Fibroblast of skin of left quadriceps (primary cell): Measurements from ENCODE around the gene SELENOK.

Experiments used
- DNase-seq, 2 experiments: peaks; one replicate each; pipeline ENCODE4 v3.0.0-alpha.2; 2013; ENCODE audit warnings: low read depth in 2 of 2

SELENOK gene

GRCh38 chr3:53884623-53885022 lies 7.0 kb downstream of the SELENOK start:
- DNase-seq = no peak

- DNase-seq = no peak
Measured at GRCh38 chr3:53883008-53883407, 8.7 kb downstream of the SELENOK start.

GRCh38 chr3:53881691-53882593 lies 9.7 kb downstream of the SELENOK start, which contains the start of gene ACTR8:
TSS of gene ACTR8 (minus strand) at chr3:53882152. CDS start at chr3:53882101, 51 bp downstream.
- peak; percentile 46 to 60 for DNase-seq

- no peak for DNase-seq
Measured at GRCh38 chr3:53880396-53881345, 11.0 kb downstream of the SELENOK start.

GRCh38 chr3:53865732-53866499 lies 25.7 kb downstream of the SELENOK start:
- DNase-seq = no peak

GRCh38 chr3:53863145-53863544 lies 28.5 kb downstream of the SELENOK start:
- no peak for DNase-seq

- no peak for DNase-seq
Measured at GRCh38 chr3:53862241-53862640, 29.4 kb downstream of the SELENOK start.

GRCh38 chr3:53860196-53860595 lies 31.5 kb downstream of the SELENOK start:
- DNase-seq = no peak

GRCh38 chr3:53859178-53859577 lies 32.5 kb downstream of the SELENOK start:
- DNase-seq = no peak

GRCh38 chr3:53858096-53858741 lies 33.4 kb downstream of the SELENOK start:
- no peak for DNase-seq

- no peak for DNase-seq
Measured at GRCh38 chr3:53856964-53857363, 34.7 kb downstream of the SELENOK start.

- DNase-seq = peak in 1 of 2 experiments; percentile 11
Measured at GRCh38 chr3:53850895-53851294, 40.8 kb downstream of the SELENOK start.

GRCh38 chr3:53849916-53850315 lies 41.7 kb downstream of the SELENOK start:
- no peak for DNase-seq

- no peak for DNase-seq
Measured at GRCh38 chr3:53846851-53847155, 44.9 kb downstream of the SELENOK start.

GRCh38 chr3:53846134-53846850 lies 45.4 kb downstream of the SELENOK start, which contains the start of the genes CHDH and IL17RB:
TSS of gene CHDH (minus strand) at chr3:53846419. CDS start at chr3:53824008, 22,411 bp downstream.
TSS of gene IL17RB (plus strand) at chr3:53846568. CDS start at chr3:53846589, 21 bp downstream.
- no peak for DNase-seq

- DNase-seq = no peak
Measured at GRCh38 chr3:53845881-53846133, 45.9 kb downstream of the SELENOK start.

GRCh38 chr3:53845103-53845880 lies 46.4 kb downstream of the SELENOK start:
- no peak for DNase-seq

- DNase-seq = no peak
Measured at GRCh38 chr3:53844262-53845102, 47.2 kb downstream of the SELENOK start.
